ENCODE measurements around the gene TBC1D22A. TPM values are rescaled to one million over a fixed set of nuclear protein-coding genes. Genes with fewer than 3 reads are reported as not detected.

Gene TBC1D22A
- total and polyA plus RNA-seq, 2 donors (not counting 3 experiments of a cell fraction or from before 2014, with no cell fraction given), result 26.1 to 32.4 TPM

DNA sequence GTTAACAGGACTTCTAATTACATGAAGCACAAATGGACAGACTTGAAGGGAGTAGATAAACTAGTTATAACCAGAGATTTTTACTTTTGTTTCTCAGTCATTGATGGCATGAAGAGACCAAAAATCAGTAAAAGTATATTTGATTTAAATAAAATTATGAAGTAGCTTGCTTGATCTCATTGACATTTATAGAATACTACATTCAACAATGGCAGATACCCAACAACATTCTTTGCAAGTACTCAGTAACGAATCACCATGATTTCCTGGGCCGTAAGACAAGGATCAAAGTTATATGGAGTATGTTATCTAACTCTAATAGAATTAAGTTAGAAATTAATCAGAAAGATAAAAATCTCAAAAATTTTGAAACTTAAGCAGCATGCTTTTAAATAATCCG lies 317.6 kb downstream of the TBC1D22A start:
- Histone ChIP-seq H3K4me1 (ENCODE audit: control insufficient read depth, extremely low read depth, insufficient read depth, low read length) (no peaks in the 10 kb centered on the region), H3K36me3 (ENCODE audit: control insufficient read depth in 2 of 2, extremely low read depth in 1 of 2, insufficient read depth in 2 of 2, low read length in 2 of 2) (no peaks in the 10 kb centered on the region), H3K9ac (replicated peaks; ENCODE audit: extremely low read depth, insufficient read depth, low read length) (no peak overlapping the region), H3K4me3 (replicated peaks in 1 of 3; ENCODE audit: insufficient read depth in 1 of 3, low read depth in 1 of 3, low read length in 3 of 3) (no peak overlapping the region), H3K9me1 (replicated peaks; ENCODE audit: control insufficient read depth, extremely low read depth, insufficient read depth, low read length) (no peaks in the 10 kb centered on the region), H3K4me2 (ENCODE audit: insufficient read depth, low read length) (no peak overlapping the region), H2AFZ (ENCODE audit: low read depth, low read length) (no peak overlapping the region), H3K79me2 (ENCODE audit: control insufficient read depth, insufficient read depth, low read length) (no peaks in the 10 kb centered on the region), H4K20me1 (replicated peaks; ENCODE audit: control insufficient read depth, extremely low read depth, insufficient read depth, low read length) (no peaks in the 10 kb centered on the region), H3K9me3 (replicated peaks; ENCODE audit: control insufficient read depth, insufficient read depth, low read length) (no peaks in the 10 kb centered on the region), H3K27ac (ENCODE audit: insufficient read depth, low read depth, low read length) (no peak overlapping the region), H3K27me3 (ENCODE audit: control insufficient read depth in 2 of 2, insufficient read depth in 2 of 2, low read length in 2 of 2) (no peaks in the 10 kb centered on the region)
- no peak for DNase-seq (ENCODE audit: low read depth, low spot score)
- dilution Hi-C loops (cut with MboI; ENCODE audit: extremely low pct_ligation_motif_present, low sequenced_read_pairs) (no loop called here), intact Hi-C loops (cut with micrococcal nuclease) (no loop called here)
- no peak for FAIRE-seq
- ChIA-PET CTCF (no interaction called here), POLR2A (no interaction called here)
- TF ChIP-seq, protein P1, sequence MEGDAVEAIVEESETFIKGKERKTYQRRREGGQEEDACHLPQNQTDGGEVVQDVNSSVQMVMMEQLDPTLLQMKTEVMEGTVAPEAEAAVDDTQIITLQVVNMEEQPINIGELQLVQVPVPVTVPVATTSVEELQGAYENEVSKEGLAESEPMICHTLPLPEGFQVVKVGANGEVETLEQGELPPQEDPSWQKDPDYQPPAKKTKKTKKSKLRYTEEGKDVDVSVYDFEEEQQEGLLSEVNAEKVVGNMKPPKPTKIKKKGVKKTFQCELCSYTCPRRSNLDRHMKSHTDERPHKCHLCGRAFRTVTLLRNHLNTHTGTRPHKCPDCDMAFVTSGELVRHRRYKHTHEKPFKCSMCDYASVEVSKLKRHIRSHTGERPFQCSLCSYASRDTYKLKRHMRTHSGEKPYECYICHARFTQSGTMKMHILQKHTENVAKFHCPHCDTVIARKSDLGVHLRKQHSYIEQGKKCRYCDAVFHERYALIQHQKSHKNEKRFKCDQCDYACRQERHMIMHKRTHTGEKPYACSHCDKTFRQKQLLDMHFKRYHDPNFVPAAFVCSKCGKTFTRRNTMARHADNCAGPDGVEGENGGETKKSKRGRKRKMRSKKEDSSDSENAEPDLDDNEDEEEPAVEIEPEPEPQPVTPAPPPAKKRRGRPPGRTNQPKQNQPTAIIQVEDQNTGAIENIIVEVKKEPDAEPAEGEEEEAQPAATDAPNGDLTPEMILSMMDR (IDR thresholded peaks at IDR 0.05; ENCODE audit: extremely low read depth in 1 of 2, insufficient read depth in 1 of 2, low read depth in 1 of 2, low read length in 2 of 2), result no peak
- no peak for TF ChIP-seq GATA2 (IDR thresholded peaks at IDR 0.05; ENCODE audit: insufficient read depth, insufficient read length, low read depth, low read length)
- no TSS peak for BruUV-seq (replicated peaks)

DNA sequence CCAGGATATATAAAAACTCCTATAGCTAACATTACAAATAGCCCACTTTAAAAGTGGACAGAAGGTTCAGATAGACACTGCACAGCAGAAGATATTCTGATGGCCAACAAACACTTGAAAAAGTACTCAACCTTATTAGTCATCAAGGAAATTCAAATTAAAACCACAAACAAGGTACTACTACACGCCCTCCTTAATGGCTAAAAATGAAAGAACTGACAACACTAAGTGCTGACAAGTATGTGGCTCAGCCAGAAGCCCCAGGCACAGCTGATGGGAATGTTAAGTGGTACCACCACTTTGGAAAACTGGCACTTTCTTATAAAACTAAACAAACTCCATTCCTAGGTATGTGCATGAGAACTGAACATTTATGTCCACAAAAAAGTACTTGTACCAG lies 320.1 kb downstream of the TBC1D22A start:
- POLR2A ChIA-PET, result no interaction called here
- no peak overlapping the region for H3K4me3 ChIP-seq (replicated peaks in 1 of 3; ENCODE audit: insufficient read depth in 1 of 3, low read depth in 1 of 3, low read length in 3 of 3)
- CTCF ChIA-PET, result no interaction called here
- H3K9ac ChIP-seq (replicated peaks; ENCODE audit: extremely low read depth, insufficient read depth, low read length), result no peak overlapping the region
- no peak for DNase-seq (ENCODE audit: low read depth, low spot score)
- no peaks in the 10 kb centered on the region for H3K79me2 ChIP-seq (ENCODE audit: control insufficient read depth, insufficient read depth, low read length)
- no peak overlapping the region for H3K4me2 ChIP-seq (ENCODE audit: insufficient read depth, low read length)
- no peaks in the 10 kb centered on the region for H4K20me1 ChIP-seq (replicated peaks; ENCODE audit: control insufficient read depth, extremely low read depth, insufficient read depth, low read length)
- intact Hi-C loops (cut with micrococcal nuclease), result no loop called here
- no peak overlapping the region for H2AFZ ChIP-seq (ENCODE audit: low read depth, low read length)
- H3K9me1 ChIP-seq (replicated peaks; ENCODE audit: control insufficient read depth, extremely low read depth, insufficient read depth, low read length), result no peaks in the 10 kb centered on the region
- BruUV-seq (replicated peaks), result no TSS peak
- H3K36me3 ChIP-seq (ENCODE audit: control insufficient read depth in 2 of 2, extremely low read depth in 1 of 2, insufficient read depth in 2 of 2, low read length in 2 of 2), result no peaks in the 10 kb centered on the region
- TF ChIP-seq, protein P2, sequence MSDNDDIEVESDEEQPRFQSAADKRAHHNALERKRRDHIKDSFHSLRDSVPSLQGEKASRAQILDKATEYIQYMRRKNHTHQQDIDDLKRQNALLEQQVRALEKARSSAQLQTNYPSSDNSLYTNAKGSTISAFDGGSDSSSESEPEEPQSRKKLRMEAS (IDR thresholded peaks at IDR 0.05; ENCODE audit: insufficient read depth, insufficient read length), result no peak
- TF ChIP-seq MYC (IDR thresholded peaks at IDR 0.05; ENCODE audit: low read depth, low read length), result no peak
- no peak for TF ChIP-seq POLR2A (IDR thresholded peaks at IDR 0.05; ENCODE audit: low read depth, low read length)
- no peak for TF ChIP-seq FOS (IDR thresholded peaks at IDR 0.05; ENCODE audit: borderline replicate concordance, insufficient read depth, low read length)
- TF ChIP-seq, protein P1 (IDR thresholded peaks at IDR 0.05; ENCODE audit: extremely low read depth in 1 of 2, insufficient read depth in 1 of 2, low read depth in 1 of 2, low read length in 2 of 2), result no peak
- no peak for TF ChIP-seq GATA2 (IDR thresholded peaks at IDR 0.05; ENCODE audit: insufficient read depth, insufficient read length, low read depth, low read length)
- no peak for TF ChIP-seq EZH2 (IDR thresholded peaks at IDR 0.05; ENCODE audit: borderline replicate concordance, low read depth, low read length, severe bottlenecking)
- TF ChIP-seq JUN (IDR thresholded peaks at IDR 0.05; ENCODE audit: borderline replicate concordance, insufficient read depth, insufficient read length, low read depth), result no peak
- no peak for TF ChIP-seq POLR2AphosphoS5 (IDR thresholded peaks at IDR 0.05; ENCODE audit: insufficient read depth, low read depth, low read length)
- no peak overlapping the region for H3K27ac ChIP-seq (ENCODE audit: insufficient read depth, low read depth, low read length)
- no peak for FAIRE-seq
- no peaks in the 10 kb centered on the region for H3K4me1 ChIP-seq (ENCODE audit: control insufficient read depth, extremely low read depth, insufficient read depth, low read length)
- dilution Hi-C loops (cut with MboI; ENCODE audit: extremely low pct_ligation_motif_present, low sequenced_read_pairs), result no loop called here
- H3K27me3 ChIP-seq (ENCODE audit: control insufficient read depth in 2 of 2, insufficient read depth in 2 of 2, low read length in 2 of 2), result no peaks in the 10 kb centered on the region
- no peaks in the 10 kb centered on the region for H3K9me3 ChIP-seq (replicated peaks; ENCODE audit: control insufficient read depth, insufficient read depth, low read length)
